Right forelimb (tissue), 1 donor: ENCODE results near the gene KXD1.
"Not testable (repeated sequence)": the region's sequence is repeated elsewhere in the genome, so short reads cannot be mapped to it uniquely, and the experiment has no call there.

Experiments used
- DNase-seq: peaks from one replicate; pipeline ENCODE4 v3.0.0-alpha.2; 2018

KXD1 gene

DNA sequence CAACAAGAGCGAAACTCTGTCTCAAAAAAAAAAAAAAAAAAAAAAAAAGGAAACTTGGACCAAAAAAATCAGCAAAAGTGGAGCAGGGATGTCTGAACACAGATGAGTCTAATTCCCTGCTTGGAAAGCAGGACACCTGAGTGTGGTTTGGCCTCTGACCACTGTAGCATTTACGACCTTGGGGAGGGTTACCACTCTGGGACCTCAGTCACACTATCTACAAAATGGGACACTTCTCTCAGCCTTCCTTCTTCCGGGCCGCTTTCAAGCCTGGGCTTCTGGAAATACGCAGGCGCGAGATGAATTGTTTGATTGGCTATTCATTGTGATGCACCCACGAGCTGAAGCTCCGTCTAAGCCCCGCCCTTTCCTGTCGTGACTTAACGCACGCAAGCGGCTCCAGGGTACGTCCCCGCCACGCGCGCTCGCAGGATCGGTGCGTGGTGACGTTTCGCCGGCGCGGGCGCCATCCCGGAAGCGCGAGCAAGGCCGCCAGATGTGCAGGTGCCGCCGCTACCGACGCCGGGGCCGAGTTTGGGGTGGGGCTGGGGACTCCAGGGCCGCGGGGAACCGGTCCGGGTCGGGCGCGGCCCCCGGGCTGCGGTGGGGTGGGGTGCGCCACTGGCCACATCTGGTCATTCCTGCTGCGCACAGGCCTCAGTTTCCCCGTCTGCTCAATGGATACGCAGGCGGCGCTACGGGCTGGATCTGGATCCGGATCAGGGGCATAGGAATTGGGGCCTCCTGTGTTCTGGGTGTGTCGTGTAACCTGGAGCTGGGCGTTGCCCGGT, at the start of gene KXD1:
KXD1 (plus strand) TSS at position 460 of the 791 bp plus-strand sequence. CDS start 4,187 bp downstream, outside the sequence.
- DNase-seq: peak; percentile 92

GRCh38 chr19:18508585-18508984, 49.1 kb upstream of the KXD1 start:
- DNase-seq: no peak

DNA sequence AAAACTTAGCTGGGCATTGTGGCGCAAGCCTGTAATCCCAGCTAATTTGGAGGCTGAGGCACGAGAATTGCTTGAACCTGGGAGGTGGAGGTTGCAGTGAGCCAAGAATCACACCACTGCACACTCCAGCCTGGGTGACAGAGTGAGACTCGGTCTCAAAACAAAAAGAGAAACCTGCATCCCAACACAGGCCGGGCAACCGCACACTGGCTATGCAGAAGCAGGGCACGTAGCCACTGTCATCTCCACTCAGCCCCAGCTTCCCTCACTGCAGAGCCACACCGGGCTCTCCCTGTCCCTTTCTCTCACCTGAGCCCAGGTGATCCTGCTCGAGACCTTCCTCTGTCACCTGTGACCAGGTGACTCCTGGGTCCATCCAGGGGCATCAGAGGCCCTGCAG, 47.5 kb upstream of the KXD1 start:
- DNase-seq: no peak

GRCh38 chr19:18513868-18514267, 43.8 kb upstream of the KXD1 start:
- no peak for DNase-seq

DNA sequence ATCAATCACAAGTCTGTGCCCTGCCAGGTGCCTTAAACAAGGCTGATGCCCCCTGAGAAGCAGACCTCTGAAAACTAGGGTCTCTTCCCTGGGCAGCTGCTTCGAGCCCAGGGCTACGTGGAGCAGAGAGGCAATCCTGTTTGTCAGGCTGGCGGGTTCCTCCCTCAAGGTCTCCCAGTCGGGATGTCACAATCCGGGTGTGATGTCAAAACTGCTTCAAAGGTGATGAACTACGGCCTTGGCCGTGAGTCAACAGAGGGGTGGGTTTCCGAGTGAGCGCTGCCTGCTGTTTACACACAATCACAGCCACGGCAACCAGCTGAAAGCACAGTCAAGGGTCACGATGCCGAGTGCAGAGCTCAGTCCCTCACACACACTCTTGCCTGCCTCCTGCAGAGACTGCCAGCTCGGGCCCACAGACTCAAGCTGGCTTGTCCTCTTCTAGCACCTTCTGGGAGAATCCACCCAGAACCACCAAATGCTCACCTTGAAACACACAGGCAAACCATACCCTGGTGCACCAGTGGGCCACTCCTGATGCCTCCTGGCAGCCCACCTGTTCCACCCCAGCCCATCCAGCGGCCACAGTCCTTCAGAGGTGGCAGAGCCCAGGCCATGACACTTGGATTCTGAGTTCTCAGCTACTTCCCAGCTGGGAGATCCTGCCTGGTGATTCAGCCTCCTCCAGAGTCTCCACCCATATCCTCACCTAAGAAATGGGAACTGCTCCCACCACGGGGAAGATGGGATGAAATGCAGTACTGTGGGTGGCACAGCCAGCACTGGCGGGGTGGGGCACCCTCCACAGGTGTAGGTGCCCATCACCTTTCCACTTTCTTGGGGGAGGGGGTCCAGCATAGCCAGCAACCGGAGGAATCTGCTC, 42.6 kb upstream of the KXD1 start:
- DNase-seq: no peak

- no peak for DNase-seq
Observed at GRCh38 chr19:18515959-18516358, 41.7 kb upstream of the KXD1 start.

- DNase-seq: no peak
Observed at GRCh38 chr19:18517606-18518005, 40.1 kb upstream of the KXD1 start.

- no peak for DNase-seq
Observed at GRCh38 chr19:18518639-18519038, 39.0 kb upstream of the KXD1 start.

- DNase-seq: peak; percentile 81
Observed at GRCh38 chr19:18519962-18520847, 37.5 kb upstream of the KXD1 start.

DNA sequence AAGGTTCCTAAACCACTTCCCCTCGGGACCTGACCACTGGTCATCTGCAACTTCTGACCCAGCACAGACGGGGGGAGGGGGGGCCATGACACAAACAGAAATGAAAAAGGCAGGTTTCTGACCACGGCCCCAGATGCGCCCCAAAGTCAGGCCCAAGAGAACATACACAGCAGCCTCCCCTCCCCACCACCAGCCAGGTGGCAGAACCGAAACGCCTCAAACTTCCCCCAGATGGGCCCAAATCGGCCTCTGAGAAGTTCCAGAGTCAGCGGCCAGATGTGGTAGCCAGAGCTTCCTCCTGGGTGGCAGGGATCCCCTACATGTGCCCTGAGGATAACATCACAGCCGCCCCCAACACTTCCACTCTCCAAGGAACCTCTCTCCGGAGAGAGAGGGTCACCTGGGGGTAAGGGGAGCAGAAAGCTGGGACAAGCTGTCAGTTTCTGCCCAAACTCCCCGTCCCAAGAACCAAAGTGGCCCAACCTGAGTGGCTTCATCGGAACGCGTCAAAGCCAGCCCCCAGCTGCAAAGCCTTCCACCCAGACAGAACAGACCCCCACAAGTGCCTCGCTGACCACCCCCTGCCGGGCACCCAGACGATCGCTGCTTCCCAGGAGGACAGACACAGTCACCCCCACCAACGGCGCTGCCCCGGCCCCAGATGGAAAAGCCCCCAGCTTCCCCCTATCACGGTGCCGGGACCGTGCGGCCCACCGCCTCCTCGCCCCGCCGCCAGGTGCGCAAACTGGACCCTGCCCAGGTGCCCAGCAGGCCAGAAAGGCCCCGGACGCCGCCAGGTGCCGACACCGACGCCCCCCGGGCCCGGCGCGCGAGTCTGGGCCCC, 36.6 kb upstream of the KXD1 start:
- no peak for DNase-seq

- DNase-seq: no peak
Observed at GRCh38 chr19:18521692-18522123, 36.0 kb upstream of the KXD1 start, which contains the start of gene ELL. ELL (minus strand) TSS chr19:18522070; CDS start chr19:18522055, 15 bp downstream.

GRCh38 chr19:18522124-18522861, 35.4 kb upstream of the KXD1 start:
- peak; percentile 100 for DNase-seq

DNA sequence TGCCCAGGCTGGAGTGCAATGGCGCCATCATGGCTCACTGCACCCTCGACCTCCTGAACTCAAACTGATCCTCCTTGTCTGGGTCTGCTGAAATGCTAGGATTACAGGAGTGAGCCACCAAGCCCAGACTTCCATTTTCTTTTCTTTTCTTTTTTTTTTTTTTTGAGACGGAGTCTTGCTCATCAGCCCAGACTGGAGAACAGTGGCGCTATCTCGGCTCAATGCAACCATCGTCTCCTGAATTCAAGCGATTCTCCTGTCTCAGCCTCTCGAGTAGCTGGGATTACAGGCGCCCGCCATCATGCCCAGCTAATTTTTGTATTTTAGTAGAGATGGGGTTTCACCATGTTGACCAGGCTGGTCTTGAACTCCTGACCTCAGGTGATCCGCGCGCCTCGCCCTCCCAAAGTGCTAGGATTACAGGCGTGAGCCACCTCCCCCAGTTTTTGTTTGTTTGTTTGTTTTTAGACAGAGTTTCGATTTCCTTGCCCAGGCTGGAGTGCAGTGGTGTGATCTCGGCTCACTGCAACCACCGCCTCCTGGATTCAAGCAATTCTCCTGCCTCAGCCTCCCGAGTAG, 34.7 kb upstream of the KXD1 start:
- DNase-seq: not testable (repeated sequence)

DNA sequence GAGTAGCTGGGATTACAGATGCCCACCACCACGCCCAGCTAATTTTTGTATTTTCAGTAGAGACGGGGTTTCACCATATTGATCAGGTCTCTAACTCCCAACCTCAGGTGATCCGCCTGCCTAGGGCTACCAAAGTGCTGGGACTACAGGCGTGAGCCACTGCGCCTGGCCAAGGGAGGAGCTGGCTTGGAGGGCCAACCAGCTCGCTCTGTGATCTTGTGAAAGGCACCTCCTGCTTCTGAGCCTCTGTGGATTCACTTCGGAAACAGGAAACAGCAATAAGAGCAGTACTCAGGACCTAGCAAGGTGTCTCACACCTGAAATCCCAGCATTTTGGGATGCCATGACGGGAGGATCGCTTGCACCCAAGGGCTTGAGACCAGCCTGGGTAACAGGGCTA, 33.8 kb upstream of the KXD1 start:
- DNase-seq: no peak

DNA sequence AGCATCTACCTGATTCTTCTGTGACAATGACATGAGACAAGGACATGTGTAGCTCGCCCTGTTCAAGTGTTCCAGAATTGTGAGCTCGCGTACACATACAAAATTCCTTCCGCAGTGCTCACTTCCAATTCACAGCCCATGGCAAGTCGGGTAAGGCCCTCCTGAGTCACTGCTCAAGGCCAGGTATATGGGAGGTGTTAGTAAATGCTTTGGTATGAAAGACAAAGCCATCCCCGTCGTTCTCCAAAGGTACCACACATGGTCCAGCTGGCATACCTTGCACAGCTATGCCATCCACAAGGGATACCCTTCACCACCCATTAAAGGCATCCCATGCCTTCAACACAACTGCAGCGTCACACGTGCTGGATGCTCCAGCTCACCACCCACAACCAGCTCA, 31.4 kb upstream of the KXD1 start:
- no peak for DNase-seq

DNA sequence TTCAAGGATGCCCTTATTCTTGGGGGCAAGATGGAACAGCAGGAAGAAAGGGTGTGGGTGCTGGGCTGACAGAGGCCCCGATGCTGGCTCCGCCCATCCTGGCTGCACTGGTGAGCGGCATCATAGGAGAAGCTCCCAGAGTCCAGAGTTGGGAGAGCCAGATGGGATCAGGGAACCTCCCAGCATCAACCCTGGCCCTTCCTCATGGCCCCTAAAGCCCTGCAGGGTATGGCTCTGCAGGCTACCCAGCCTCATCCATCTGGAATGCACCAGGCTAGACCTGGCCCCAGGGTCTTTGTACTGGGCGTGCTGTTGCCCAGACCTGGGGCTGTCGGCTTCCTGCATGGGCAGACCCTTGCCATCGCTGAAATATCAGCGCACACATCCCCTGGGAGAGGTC, 27.9 kb upstream of the KXD1 start:
- no peak for DNase-seq

GRCh38 chr19:18531485-18531884, 26.2 kb upstream of the KXD1 start:
- no peak for DNase-seq

DNA sequence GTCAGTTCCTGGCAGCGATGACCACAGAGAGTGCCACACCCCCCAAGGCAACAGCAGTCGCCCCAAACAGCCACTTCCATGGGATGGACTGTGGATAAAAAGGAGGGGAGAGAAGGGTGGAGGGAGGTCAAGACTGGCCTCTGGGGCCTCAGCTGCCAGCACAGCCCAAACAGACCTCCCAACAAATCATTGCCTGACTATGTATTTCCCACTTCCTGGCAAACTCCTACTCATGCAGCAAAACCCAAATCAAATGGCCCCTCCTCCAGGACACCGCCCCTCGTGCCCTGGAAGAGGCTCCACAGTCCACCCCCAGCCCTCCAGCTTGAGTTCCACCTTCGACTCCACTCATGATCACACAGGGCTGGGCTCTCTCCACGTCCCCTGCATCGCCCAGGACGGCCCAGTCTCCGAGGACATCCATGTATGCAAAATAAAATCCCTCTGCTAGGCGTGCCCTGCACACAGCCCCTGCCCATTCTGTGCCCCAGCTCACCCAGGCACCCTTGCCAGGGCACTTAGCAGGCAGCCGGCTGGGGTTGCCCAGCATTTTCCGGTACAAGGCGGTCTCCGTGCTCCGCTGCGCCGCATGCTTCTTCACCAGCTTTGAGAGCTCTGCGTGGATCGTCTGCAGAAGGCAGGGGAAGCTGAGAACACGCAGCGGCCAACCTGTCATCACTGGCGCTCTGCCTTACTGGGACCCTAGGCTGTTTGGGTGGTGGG, 25.3 kb upstream of the KXD1 start:
- DNase-seq: no peak

DNA sequence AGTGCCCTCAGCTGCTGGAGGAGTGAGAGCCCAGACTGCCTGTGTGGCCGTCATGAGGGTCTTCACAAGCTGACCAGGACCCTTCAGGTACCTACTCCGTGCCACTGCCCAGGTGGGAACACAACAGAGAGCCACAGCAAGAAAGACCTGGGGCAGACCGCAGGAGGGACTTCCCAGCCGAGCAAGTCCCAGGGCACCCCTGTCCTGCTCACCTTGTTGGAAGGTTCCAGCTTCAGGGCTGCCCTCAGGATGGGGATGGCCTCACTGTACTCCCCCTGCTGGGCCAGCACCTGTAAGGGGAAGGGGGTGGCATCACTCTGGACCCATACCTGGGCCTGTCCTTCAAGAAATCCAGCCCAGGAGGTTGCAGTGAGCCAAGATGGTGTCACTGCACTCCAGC, 24.6 kb upstream of the KXD1 start:
- no peak for DNase-seq

DNA sequence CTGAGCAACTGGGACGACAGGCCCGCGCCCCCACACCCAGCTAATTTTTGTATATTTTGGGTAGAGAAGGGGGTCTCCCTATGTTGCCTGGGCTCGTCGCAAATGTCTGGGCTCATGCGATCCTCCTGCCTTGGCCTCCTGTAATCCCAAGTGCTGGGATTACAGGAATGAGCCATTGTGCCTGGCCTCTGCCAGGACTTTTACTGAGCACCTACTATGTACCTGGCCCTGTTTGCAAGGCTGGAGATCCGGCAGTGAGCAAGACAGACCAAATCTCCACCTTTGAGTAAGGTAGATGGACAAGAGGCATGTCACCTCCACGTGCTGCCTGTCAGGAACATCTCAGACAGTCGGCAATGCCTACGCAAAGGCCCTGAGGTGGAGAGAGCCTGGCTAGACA, 21.2 kb upstream of the KXD1 start:
- no peak for DNase-seq
